IMR-90 (cell line): Measurements from ENCODE around the gene PRF1. TPM values are rescaled to one million over a fixed set of nuclear protein-coding genes. Genes with fewer than 3 reads are reported as not detected.

ENCODE experiments used
- ATAC-seq: fragments of 200-7000 bp; cut with Tn5 transposase; 2 replicates; pipeline ENCODE4 v1.9.1; 2020; ENCODE audit warnings: low read depth, mild to moderate bottlenecking, moderate library complexity
- BruUV-seq: library from RNA; stranded (reverse); fragments of 400-500 nt; replicated peaks from 2 replicates; lab custom pipeline; 2021; lab: Mats Ljungman, UMichigan
- CTCF ChIA-PET: fragments of 300-600 bp; formaldehyde crosslinking; extraction: SDS; loops from one replicate; lab custom pipeline; 2021; ENCODE audit warnings: antibody characterized with exemption; lab: Yijun Ruan, JAX
- POLR2A ChIA-PET: fragments of 300-600 bp; sonication (Branson Sonifier 250); formaldehyde crosslinking; loops from one replicate; lab custom pipeline; 2022; ENCODE audit warnings: antibody characterized with exemption; ENCODE audit not compliant: unreplicated experiment; lab: Charles Lee
- DNase-seq: peaks from one replicate; pipeline ENCODE4 v3.0.0; 2013
- H2AFZ ChIP-seq: replicated peaks from 2 replicates; pipeline ENCODE3; 2013; ENCODE audit warnings: low read length, mild to moderate bottlenecking; ENCODE audit not compliant: poor library complexity
- H2AK5ac ChIP-seq: 2 replicates; pipeline ENCODE4 v1.6.1; 2013; ENCODE audit warnings: low read depth, low read length, inconsistent platforms
- H2AK9ac ChIP-seq: replicated peaks from 2 replicates; pipeline ENCODE3; 2013; ENCODE audit warnings: mild to moderate bottlenecking, low read depth, low read length, moderate library complexity; ENCODE audit not compliant: poor library complexity
- H2BK120ac ChIP-seq: 2 replicates; pipeline ENCODE4 v1.6.1; 2013; ENCODE audit warnings: low read depth, low read length, inconsistent platforms
- H2BK15ac ChIP-seq: 3 replicates; pipeline ENCODE4 v1.6.1; 2013; ENCODE audit warnings: low read depth, low read length, inconsistent platforms
- H2BK20ac ChIP-seq: 2 replicates; pipeline ENCODE4 v1.6.1; 2013; ENCODE audit warnings: low read depth, mild to moderate bottlenecking, inconsistent platforms, low read length, moderate library complexity
- H2BK5ac ChIP-seq: 2 replicates; pipeline ENCODE4 v1.6.1; 2013; ENCODE audit warnings: mild to moderate bottlenecking, low read depth, low read length, inconsistent platforms; ENCODE audit not compliant: poor library complexity, severe bottlenecking
- H3K14ac ChIP-seq: replicated peaks from 2 replicates; pipeline ENCODE4 v1.6.1; 2013; ENCODE audit warnings: low read depth, low read length, inconsistent platforms
- H3K18ac ChIP-seq: 2 replicates; pipeline ENCODE4 v1.6.1; 2013; ENCODE audit warnings: low read depth, low read length, control low read depth
- H3K23ac ChIP-seq: 2 replicates; pipeline ENCODE4 v1.6.1; 2013; ENCODE audit warnings: low read depth, low read length, inconsistent platforms
- H3K27ac ChIP-seq: 2 replicates; pipeline ENCODE4 v1.5.1; 2013; ENCODE audit warnings: mild to moderate bottlenecking, control low read depth, low read length; ENCODE audit not compliant: insufficient read depth
- H3K27me3 ChIP-seq: 2 replicates; pipeline ENCODE4 v1.6.1; 2013; ENCODE audit warnings: low read length; ENCODE audit not compliant: control insufficient read depth, insufficient read depth
- H3K36me3 ChIP-seq: 2 replicates; pipeline ENCODE4 v1.6.1; 2013; ENCODE audit warnings: low read length, mixed read lengths; ENCODE audit not compliant: control insufficient read depth, insufficient read depth
- H3K4ac ChIP-seq: 2 replicates; pipeline ENCODE4 v1.6.1; 2013; ENCODE audit warnings: low read depth, low read length, inconsistent platforms
- H3K4me1 ChIP-seq: 2 replicates; pipeline ENCODE4 v1.6.1; 2013; ENCODE audit warnings: low read length, mixed read lengths; ENCODE audit not compliant: control insufficient read depth, insufficient read depth
- H3K4me2 ChIP-seq: 2 replicates; pipeline ENCODE4 v1.6.1; 2013; ENCODE audit warnings: low read depth, mild to moderate bottlenecking, control low read depth, low read length, moderate library complexity
- H3K4me3 ChIP-seq: 2 replicates; pipeline ENCODE4 v1.5.1; 2013; ENCODE audit warnings: low read depth, mild to moderate bottlenecking, control low read depth, low read length, moderate library complexity; ENCODE audit not compliant: insufficient read depth
- H3K56ac ChIP-seq: 2 replicates; pipeline ENCODE4 v1.6.1; 2013; ENCODE audit warnings: low read length, inconsistent platforms; ENCODE audit not compliant: insufficient read depth; ENCODE audit errors: extremely low read depth
- H3K79me1 ChIP-seq, 2 experiments: 2 replicates each; pipeline ENCODE4 v1.6.1; 2013; ENCODE audit warnings: low read length in 2 of 2, inconsistent platforms in 1 of 2, low read depth in 1 of 2
- H3K9ac ChIP-seq: 2 replicates; pipeline ENCODE4 v1.6.1; 2013; ENCODE audit warnings: low read depth, low read length, control low read depth
- H3K9me1 ChIP-seq: 2 replicates; pipeline ENCODE4 v1.6.1; 2013; ENCODE audit warnings: low read length, inconsistent platforms; ENCODE audit not compliant: insufficient read depth
- H3K9me3 ChIP-seq: 2 replicates; pipeline ENCODE4 v1.6.1; 2013; ENCODE audit warnings: low read length; ENCODE audit not compliant: control insufficient read depth, insufficient read depth
- H4K20me1 ChIP-seq: 2 replicates; pipeline ENCODE4 v1.6.1; 2013; ENCODE audit warnings: low read length, inconsistent platforms; ENCODE audit not compliant: insufficient read depth
- H4K5ac ChIP-seq: 2 replicates; pipeline ENCODE4 v1.6.1; 2013; ENCODE audit warnings: mild to moderate bottlenecking, low read depth, low read length, control low read depth
- H4K8ac ChIP-seq, 2 experiments: 2 replicates each; pipeline ENCODE4 v1.6.1; 2013; ENCODE audit warnings: low read depth in 2 of 2, low read length in 2 of 2, control low read depth in 1 of 2, inconsistent platforms in 1 of 2
- H4K91ac ChIP-seq: 2 replicates; pipeline ENCODE4 v1.6.1; 2013; ENCODE audit warnings: low read depth, low read length, inconsistent platforms; ENCODE audit not compliant: insufficient read depth
- FOS ChIP-seq: fragments of 150-350 bp; IDR thresholded peaks from 2 replicates; pipeline ENCODE4 v1.6.1; 2016; ENCODE audit warnings: low read depth, low read length
- MAFK ChIP-seq: IDR thresholded peaks from 2 replicates; pipeline ENCODE4 v1.6.1; 2012; ENCODE audit warnings: low read depth, low read length, improper control_type of control experiment
- MXI1 ChIP-seq: IDR thresholded peaks from 2 replicates; pipeline ENCODE4 v1.6.1; 2012; ENCODE audit warnings: low read depth, mild to moderate bottlenecking, low read length, moderate library complexity, borderline replicate concordance
- NFE2L2 ChIP-seq: fragments of 150-350 bp; IDR thresholded peaks from 2 replicates; pipeline ENCODE4 v1.6.1; 2016; ENCODE audit warnings: low read depth, mild to moderate bottlenecking, low read length
- RFX5 ChIP-seq: IDR thresholded peaks from 2 replicates; pipeline ENCODE4 v1.8.0; 2012; ENCODE audit warnings: low read depth, mild to moderate bottlenecking, low read length, moderate library complexity
- WGBS, 2 experiments: methylation state at CpG; one replicate each; pipeline versions ENCODE4 v1.1.5 to v1.1.7; 2013; ENCODE audit warnings: missing lambda C conversion rate in 2 of 2; ENCODE audit not compliant: insufficient read length in 1 of 2; ENCODE audit errors: extremely low coverage in 2 of 2; 5-methylcytosine and 5-hydroxymethylcytosine counted together
- dilution Hi-C: fragments of 300-500 bp; cut with HindIII; formaldehyde crosslinking; loops from one replicate; pipeline ENCODE4 v1.14.3; 2018; ENCODE audit warnings: low sequenced_read_pairs; ENCODE audit not compliant: unreplicated experiment
- in situ Hi-C: fragments of 300-500 bp; cut with MboI; formaldehyde crosslinking; loops from 3 replicates; pipeline ENCODE4 v1.14.3; 2019; ENCODE audit warnings: low sequenced_read_pairs, inconsistent platforms, mixed read lengths
- intact Hi-C: fragments of 100-400 bp; cut with micrococcal nuclease; formaldehyde crosslinking; loops from 2 replicates; pipeline ENCODE4 v1.10.0; 2022
- polyA plus RNA-seq, 3 experiments: library from polyadenylated mRNA; depleted of rRNA; stranded (reverse); fragments of >200 nt; gene quantifications; 2 replicates each; pipeline ENCODE4 v1.2.3, GENCODE V29; 2012; ENCODE audit warnings: low replicate concordance in 1 of 3
- total RNA-seq: library from RNA; depleted of rRNA; stranded (reverse); fragments of >200 nt; gene quantifications from 2 replicates; pipeline ENCODE4 v1.2.3, GENCODE V29; 2012
- TF ChIP-seq, protein P1 (sequence below): fragments of 150-350 bp; IDR thresholded peaks from 2 replicates; pipeline ENCODE4 v1.6.1; 2017; ENCODE audit warnings: mild to moderate bottlenecking, antibody characterized with exemption, low read length, low read depth

The PRF1 gene
- total and polyA plus RNA-seq, 2 of the 4 experiments (the other 2 are of a cell fraction) = not detected

DNA sequence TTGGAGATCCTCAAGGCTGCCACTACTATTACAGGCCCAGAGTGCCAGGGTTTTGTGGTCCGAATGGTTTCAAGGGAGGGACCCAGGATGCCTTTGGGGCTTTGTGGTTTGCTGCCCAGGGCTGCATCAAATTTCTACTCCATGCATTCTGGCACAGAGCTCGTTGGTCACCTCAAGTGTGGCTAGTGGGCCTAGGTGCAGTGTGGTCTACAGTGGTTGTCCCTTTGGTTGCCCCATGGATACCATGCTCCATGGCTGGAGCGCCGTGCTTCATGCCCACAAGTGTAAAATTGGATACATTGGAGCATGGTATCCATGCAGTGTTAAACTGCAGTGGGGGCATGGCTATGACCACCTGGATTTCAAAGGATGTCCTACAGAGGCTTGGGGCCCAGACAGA lies 5.4 kb upstream of the PRF1 start:
- H4K91ac ChIP-seq = no peak overlapping the region
- no peaks in the 10 kb centered on the region for H3K79me1 ChIP-seq
- CTCF ChIA-PET = no interaction called here
- H3K4me3 ChIP-seq = no peak overlapping the region
- no peaks in the 10 kb centered on the region for H4K20me1 ChIP-seq
- peaks cover 12% of the 10 kb centered on the region for H3K27me3 ChIP-seq
- no TSS peak for BruUV-seq
- no peak for TF ChIP-seq MAFK
- TF ChIP-seq RFX5 = no peak
- TF ChIP-seq, protein P1, sequence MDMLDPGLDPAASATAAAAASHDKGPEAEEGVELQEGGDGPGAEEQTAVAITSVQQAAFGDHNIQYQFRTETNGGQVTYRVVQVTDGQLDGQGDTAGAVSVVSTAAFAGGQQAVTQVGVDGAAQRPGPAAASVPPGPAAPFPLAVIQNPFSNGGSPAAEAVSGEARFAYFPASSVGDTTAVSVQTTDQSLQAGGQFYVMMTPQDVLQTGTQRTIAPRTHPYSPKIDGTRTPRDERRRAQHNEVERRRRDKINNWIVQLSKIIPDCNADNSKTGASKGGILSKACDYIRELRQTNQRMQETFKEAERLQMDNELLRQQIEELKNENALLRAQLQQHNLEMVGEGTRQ = no peak
- TF ChIP-seq NFE2L2 = no peak
- no peak for TF ChIP-seq FOS
- TF ChIP-seq MXI1 = no peak
- H3K36me3 ChIP-seq = no peaks in the 10 kb centered on the region
- H2AK5ac ChIP-seq = no peak overlapping the region
- H2AFZ ChIP-seq = no peak overlapping the region
- no peak overlapping the region for H2BK5ac ChIP-seq
- no peak overlapping the region for H2BK120ac ChIP-seq
- no peak overlapping the region for H3K18ac ChIP-seq
- no peaks in the 10 kb centered on the region for H3K9me1 ChIP-seq
- no peak overlapping the region for H3K4me2 ChIP-seq
- H3K27ac ChIP-seq = no peak overlapping the region
- peaks cover 1% of the 10 kb centered on the region; the same call in 1 of the 2 replicates for H3K9me3 ChIP-seq
- 90% methylated on average over 2 of the region's 4 CpGs; no CpG with 5 or more reads in 1 of the 2 experiments for WGBS, 2 experiments
- no peak overlapping the region for H3K4ac ChIP-seq
- no peak overlapping the region for H3K23ac ChIP-seq
- H3K14ac ChIP-seq = no peak overlapping the region
- POLR2A ChIA-PET = no interaction called here
- no peak overlapping the region for H3K9ac ChIP-seq
- no peak overlapping the region for H3K56ac ChIP-seq
- H3K4me1 ChIP-seq = no peaks in the 10 kb centered on the region
- H2BK20ac ChIP-seq = no peak overlapping the region
- no peak overlapping the region for H2BK15ac ChIP-seq
- in situ Hi-C loops (no loop called here), intact Hi-C loops (no loop called here), dilution Hi-C loops (no loop called here)
- DNase-seq (no peak), ATAC-seq (no peak)
- H2AK9ac ChIP-seq = no peak overlapping the region
- no peak overlapping the region for H4K8ac ChIP-seq
- H4K5ac ChIP-seq = no peak overlapping the region
